GM18508 (cell line): ENCODE measurements around the gene IRF4.

Source experiments
- ATAC-seq: cut with Tn5 transposase; IDR thresholded peaks from one replicate; pipeline ENCODE4 v1.9.1; 2021; ENCODE audit warnings: moderate number of reproducible peaks; ENCODE audit not compliant: insufficient read depth, unreplicated experiment

IRF4 gene

DNA sequence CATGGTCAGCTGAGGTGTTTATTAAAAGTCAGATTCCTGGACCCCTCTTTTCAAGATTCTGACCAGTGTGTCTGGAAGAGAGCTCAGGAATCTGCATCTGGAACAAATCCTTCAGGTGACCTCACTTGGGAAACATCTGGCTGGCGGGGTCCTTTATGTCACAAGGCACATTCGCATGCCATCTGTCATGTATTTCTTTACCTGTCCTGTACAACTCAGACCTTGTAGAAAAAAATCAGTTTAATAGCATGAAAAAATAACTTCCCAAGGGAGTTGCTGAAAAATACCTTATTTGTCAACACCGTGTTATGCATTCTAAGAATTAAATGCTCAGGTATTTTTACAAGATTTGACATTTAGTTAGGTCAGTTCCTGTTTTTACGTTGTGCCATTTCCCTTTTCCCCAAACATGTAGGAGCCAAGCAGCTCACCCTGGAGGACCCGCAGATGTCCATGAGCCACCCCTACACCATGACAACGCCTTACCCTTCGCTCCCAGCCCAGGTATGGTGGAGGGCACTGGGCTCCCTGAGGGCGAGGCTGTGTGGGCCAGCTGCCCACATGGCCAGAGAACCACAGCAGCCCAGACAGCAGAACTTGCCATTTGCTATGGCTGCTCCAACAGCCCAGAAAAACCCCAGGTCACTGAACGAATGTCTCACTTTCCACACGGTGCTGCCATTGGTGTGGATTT lies 4.0 kb downstream of the IRF4 start:
- ATAC-seq, result no peak

DNA sequence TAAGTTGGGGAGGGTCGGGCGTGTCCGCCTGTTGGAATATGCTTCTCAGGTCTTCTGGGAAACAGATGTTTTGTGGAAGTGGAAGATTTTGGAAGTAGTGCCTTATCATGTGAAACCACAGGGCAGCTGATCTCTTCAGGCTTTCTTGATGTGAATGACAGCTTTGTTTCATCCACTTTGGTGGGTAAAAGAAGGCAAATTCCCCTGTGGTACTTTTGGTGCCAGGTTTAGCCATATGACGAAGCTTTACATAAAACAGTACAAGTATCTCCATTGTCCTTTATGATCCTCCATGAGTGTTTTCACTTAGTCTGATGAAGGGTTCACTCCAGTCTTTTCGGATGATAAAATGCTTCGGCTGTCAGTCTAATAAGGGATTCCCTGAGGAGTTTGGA lies 4.6 kb downstream of the IRF4 start:
- ATAC-seq, result no peak

DNA sequence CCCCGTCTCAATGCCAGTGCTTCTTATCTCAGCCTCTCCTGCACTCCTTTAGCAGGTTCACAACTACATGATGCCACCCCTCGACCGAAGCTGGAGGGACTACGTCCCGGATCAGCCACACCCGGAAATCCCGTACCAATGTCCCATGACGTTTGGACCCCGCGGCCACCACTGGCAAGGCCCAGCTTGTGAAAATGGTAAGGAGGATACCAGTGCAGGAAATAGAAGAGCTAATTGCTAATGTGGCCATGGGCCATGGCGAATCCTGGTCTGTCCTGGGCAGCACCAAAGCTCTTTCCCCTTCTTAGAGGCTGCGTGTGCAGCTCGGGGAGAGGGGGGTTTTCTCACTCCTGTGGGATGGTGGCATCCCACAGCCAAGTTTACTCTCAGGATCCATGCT lies 5.5 kb downstream of the IRF4 start:
- no peak for ATAC-seq

DNA sequence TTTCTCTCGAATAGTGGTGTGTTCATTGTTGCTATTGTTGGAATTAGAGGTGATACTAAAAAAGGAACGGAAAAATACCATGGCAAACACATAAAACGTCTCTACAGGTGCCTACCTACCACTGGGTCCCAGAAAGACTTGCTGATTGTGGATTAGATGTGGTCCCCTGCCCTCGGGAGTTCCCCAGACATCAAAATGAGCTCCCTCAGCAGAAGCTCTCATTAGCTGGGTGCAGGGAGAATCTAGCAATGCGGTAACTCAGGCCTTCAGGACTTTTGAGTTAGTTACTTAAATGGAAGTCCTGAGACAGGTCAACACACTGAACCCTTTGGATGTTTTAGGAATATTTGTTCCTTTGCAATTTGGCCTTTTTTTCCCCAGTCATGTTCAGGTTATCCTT lies 6.1 kb downstream of the IRF4 start:
- no peak for ATAC-seq

DNA sequence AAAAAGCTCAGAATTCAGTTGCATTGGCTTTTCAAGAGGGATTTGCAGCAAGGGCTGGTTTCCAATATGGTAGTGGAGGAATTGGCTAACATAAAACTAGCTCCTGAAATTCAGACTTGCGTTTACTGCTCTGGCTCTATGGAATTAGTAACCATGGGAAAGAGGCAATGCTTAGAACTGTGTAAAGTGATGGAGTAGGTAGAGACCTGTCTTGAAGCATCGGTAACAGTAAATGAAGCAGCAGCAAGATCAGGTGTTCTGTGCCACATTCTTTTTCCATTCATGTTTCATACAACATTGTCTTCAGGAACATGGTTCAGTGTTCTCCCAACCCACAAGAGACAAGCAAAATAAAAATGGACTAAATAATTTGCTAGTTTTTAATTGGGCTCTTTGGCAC lies 6.5 kb downstream of the IRF4 start:
- ATAC-seq, result no peak

DNA sequence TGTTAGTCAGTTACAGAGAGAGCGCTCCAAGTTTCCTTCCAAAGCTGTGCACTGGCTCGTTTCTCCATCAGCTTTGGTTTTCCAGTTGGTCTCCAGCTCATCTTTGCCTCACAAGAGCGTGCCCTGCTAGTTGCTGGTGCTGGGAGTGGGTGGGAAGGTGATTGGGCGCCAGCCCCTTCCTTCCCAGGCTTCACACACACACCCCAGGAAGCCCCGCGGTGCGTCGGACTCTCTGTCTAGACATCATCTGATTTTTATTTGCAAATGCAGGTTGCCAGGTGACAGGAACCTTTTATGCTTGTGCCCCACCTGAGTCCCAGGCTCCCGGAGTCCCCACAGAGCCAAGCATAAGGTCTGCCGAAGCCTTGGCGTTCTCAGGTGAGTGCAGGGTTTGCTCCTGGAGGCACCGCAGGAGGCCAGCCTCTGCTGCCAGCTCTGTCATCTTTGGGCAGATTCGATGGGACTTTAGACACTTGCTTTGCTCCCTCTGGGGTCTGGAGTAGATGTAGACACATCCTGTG lies 7.1 kb downstream of the IRF4 start:
- no peak for ATAC-seq

DNA sequence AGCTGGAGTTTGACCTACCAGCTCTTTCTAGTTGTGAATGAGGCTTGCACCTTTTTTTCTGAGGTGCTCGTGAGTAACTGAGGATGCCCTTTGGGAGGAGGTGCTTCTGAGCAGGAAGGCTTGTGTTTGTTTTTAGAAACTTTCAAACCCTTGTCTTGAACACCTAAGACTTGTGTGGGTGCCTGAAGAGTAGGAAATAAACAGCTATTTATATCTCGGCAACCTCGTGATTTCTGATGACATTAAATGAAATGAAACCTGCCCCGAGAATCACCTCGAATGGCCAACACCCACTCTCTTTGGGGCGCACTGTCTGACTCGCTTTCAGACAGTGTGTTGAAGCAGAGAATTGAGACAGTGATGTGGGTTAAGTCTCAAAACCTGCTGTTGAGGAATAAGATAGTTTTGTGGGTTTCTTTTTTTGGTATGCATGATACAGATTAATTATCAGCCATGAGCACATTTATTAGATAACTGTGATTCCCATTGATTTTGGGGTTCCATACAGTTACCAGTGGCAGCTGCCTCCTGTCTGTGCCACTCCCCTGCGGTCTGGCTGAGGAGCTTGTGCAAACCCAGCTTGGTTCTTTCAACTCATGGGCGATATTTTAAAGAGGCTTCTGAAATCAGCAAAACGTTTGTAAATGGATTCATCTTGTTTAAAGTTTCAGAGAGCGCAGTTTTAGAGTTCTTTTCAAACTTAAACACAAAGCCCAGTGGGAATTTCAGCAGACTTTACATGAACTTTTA lies 8.4 kb downstream of the IRF4 start:
- ATAC-seq, result no peak

DNA sequence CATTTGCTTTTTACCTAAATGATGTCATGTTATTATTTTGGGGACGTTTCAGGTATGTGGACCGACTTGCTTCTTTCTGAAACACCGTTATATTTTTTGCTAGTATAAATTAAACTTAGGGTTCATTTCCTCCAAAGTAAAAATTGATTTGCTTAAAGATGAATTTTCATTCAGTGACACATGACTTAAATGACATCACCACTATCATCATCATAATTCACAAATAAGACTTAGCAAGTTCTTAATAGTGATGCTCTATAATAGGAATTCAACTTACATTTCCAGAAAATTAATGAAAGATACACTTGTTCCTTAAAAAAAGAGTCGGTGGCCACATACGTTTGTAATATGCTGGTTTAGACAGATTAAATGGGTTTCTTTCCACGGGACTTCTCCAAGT lies 9.3 kb downstream of the IRF4 start:
- no peak for ATAC-seq

DNA sequence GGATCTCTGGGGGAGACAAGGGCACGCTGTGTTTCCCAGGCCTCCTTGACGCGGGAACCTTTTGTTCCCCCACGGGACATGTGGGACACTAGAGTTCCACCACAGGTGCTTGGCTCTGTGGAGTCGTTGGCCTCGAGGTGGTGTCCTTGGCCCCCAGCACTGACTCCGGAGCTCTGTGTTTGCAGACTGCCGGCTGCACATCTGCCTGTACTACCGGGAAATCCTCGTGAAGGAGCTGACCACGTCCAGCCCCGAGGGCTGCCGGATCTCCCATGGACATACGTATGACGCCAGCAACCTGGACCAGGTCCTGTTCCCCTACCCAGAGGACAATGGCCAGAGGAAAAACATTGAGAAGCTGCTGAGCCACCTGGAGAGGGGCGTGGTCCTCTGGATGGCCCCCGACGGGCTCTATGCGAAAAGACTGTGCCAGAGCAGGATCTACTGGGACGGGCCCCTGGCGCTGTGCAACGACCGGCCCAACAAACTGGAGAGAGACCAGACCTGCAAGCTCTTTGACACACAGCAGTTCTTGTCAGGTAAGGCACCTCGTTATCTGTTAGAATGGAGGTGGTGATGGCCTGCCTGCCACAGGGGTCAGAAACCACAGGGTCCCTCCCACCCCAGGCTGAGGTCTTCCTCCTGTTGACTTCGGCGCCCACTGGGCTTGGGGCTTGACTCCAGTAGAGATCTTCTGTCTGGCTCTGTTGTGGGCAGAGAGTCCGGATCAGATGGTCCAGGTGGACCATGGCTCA lies 9.9 kb downstream of the IRF4 start:
- no peak for ATAC-seq

DNA sequence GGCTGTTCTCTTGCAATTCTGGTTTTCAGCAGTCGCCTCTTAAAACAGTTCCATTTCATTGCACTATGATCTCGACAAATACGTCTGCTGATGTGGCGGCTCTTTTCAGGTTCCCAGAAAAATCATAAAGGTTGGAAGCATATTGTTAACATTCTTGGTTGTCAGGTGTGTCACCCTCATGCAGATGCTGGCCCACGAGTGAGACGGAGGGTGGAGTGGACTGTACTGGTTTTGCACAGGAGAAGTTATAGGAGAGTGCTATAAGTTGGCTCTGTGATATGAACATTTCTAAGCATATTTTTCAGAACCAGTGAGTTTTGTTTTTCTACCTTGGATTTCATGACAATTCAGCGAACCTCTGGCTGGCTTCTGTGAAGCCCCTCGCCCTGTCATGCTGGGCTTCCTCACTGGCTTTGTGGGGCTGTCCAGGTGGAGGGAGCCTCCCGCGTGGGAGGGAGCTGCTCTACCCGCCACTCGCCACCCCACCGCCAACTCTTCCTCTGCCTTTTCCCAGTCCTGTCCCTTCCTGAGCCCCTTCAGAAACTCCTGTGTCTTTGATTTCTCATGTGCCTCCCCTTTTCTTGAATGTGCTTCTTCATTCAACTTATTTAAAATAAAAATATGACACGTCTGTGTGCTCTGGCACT lies 10.6 kb downstream of the IRF4 start:
- no peak for ATAC-seq

DNA sequence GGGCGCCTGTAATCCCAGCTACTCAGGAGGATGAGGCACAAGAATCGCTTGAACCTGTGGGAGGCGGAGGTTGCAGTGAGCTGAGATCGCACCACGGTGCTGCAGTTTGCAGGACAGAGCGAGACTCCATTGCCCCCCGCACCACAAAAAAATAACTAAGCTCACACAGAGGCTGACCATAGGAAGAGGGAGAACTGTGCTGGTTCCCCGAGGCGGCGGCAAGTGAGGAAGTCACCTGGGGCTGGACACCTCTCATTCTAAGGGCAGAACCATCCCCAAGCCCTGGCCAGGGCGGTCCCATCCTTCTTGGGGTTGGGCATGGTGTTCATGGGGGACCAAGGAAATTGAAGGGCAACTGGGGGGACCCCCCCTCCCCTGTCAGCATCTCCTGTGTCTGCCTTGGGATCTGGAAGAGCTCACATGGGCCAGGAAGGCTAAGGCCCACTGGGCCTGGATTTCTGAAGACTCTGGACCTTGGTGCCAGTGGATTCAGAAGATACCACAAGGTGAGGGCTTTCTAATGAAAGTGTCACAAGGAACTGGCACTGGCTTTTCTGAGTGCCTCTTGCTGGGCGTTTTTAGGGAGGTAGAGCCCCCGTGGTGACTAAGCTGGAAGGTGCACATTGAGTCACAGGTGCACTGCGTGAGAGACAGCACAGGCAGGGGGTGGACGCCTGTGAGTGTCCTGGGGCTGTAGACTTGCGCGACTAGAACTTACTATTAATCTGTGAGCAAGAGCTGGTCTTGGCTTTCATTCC lies 11.5 kb downstream of the IRF4 start:
- ATAC-seq, result no peak

DNA sequence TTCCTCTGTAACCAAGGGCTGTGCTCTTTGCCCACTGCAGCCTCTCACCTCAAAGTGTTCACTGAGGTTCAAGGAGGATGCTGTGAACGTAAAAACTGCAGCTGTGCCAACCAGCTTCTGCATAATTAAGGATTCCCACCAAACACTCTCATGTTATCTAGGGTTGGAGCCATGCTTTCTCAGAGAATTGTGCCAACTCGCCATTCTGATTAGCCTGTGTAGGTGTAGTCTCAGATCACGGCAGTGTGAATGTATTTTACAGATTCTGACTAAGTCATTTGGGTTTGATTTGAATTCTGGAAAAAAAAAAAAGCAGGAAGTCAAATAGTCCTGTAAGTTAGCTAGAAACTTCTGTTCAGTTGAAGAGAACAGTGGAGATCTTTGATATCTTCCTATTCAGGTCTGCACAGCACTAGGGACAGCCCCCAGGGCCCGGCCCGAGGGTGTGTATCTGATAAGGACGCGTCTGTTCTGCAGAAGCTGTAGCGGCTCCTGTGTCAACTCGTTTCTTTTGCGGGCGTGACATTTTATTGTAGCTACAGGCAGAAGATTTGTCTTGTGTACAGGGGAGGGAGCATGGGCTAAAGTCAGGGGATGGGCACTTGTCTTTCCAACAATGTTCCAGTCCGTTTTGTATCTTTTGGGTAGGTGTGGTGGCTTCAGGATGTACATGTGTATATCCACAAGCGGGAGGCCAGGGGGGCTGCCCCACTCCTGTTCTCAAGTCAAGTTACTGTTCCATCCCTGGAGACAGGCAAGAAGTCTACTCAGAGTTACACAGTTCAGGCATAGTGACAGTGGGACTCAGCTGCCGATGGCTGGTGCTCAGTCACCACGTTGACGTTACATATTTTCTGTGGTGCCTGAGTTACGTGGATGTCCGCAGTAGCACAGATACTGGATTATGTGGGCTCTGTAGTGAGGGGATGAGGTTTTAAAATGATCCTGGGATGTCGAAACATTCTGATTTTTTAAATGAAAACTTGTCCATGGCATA lies 12.4 kb downstream of the IRF4 start:
- ATAC-seq, result no peak

DNA sequence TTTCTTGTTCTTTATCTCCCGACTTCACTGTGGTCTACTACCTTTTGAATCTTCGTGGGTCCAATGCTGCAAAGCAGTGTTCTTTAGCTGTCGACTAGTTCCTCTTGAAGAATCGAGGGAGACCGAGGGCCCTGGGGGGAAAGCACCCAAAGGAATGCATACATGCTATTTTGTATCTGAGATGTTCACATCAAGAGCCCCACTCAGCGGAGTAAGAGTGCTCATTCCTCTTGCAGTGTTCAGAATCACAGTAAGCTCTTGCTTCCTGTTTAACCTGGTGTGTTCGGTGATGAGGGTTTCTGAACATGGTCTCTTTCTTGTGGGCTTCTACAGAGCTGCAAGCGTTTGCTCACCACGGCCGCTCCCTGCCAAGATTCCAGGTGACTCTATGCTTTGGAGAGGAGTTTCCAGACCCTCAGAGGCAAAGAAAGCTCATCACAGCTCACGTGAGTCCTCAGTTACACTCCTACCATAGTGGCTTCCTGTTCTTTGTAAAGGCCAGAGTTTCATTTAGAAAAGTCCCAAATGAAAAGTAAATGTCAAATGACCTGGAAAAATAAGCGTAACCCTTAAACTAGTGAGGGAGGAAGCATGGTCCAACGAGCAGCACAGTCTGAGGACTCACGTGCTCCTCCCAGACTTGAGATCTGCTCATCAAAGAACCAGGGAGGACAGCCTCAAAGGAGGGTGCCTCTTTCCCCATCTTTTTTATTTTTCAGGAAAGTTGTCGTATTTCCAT lies 13.3 kb downstream of the IRF4 start:
- no peak for ATAC-seq

DNA sequence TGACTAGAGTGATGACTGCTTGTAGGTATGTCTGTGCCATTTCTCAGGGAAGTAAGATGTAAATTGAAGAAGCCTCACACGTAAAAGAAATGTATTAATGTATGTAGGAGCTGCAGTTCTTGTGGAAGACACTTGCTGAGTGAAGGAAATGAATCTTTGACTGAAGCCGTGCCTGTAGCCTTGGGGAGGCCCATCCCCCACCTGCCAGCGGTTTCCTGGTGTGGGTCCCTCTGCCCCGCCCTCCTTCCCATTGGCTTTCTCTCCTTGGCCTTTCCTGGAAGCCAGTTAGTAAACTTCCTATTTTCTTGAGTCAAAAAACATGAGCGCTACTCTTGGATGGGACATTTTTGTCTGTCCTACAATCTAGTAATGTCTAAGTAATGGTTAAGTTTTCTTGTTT lies 16.6 kb downstream of the IRF4 start:
- no peak for ATAC-seq

DNA sequence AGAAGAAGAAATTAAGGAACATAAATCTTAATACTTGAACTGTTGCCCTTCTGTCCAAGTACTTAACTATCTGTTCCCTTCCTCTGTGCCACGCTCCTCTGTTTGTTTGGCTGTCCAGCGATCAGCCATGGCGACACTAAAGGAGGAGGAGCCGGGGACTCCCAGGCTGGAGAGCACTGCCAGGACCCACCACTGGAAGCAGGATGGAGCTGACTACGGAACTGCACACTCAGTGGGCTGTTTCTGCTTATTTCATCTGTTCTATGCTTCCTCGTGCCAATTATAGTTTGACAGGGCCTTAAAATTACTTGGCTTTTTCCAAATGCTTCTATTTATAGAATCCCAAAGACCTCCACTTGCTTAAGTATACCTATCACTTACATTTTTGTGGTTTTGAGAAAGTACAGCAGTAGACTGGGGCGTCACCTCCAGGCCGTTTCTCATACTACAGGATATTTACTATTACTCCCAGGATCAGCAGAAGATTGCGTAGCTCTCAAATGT lies 17.1 kb downstream of the IRF4 start:
- ATAC-seq, result no peak

DNA sequence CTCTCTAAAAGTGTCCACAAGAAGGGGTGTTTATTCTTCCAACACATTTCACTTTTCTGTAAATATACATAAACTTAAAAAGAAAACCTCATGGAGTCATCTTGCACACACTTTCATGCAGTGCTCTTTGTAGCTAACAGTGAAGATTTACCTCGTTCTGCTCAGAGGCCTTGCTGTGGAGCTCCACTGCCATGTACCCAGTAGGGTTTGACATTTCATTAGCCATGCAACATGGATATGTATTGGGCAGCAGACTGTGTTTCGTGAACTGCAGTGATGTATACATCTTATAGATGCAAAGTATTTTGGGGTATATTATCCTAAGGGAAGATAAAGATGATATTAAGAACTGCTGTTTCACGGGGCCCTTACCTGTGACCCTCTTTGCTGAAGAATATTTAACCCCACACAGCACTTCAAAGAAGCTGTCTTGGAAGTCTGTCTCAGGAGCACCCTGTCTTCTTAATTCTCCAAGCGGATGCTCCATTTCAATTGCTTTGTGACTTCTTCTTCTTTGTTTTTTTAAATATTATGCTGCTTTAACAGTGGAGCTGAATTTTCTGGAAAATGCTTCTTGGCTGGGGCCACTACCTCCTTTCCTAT lies 17.9 kb downstream of the IRF4 start:
- no peak for ATAC-seq

DNA sequence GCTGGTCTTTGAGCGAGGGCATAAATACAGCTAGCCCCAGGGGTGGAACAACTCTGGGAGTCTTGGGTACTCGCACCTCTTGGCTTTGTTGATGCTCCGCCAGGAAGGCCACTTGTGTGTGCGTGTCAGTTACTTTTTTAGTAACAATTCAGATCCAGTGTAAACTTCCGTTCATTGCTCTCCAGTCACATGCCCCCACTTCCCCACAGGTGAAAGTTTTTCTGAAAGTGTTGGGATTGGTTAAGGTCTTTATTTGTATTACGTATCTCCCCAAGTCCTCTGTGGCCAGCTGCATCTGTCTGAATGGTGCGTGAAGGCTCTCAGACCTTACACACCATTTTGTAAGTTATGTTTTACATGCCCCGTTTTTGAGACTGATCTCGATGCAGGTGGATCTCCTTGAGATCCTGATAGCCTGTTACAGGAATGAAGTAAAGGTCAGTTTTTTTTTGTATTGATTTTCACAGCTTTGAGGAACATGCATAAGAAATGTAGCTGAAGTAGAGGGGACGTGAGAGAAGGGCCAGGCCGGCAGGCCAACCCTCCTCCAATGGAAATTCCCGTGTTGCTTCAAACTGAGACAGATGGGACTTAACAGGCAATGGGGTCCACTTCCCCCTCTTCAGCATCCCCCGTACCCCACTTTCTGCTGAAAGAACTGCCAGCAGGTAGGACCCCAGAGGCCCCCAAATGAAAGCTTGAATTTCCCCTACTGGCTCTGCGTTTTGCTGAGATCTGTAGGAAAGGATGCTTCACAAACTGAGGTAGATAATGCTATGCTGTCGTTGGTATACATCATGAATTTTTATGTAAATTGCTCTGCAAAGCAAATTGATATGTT lies 19.2 kb downstream of the IRF4 start:
- no peak for ATAC-seq
